SKM-1 (cell line): Measurements from ENCODE around the gene BIRC2.
"Not testable (repeated sequence)": the region's sequence is repeated elsewhere in the genome, so short reads cannot be mapped to it uniquely, and the experiment has no call there.

Source experiments
- DNase-seq: peaks from one replicate; lab custom pipeline; 2025; ENCODE audit not compliant: unreplicated experiment; lab: John Stamatoyannopoulos, UW

BIRC2 gene

DNA sequence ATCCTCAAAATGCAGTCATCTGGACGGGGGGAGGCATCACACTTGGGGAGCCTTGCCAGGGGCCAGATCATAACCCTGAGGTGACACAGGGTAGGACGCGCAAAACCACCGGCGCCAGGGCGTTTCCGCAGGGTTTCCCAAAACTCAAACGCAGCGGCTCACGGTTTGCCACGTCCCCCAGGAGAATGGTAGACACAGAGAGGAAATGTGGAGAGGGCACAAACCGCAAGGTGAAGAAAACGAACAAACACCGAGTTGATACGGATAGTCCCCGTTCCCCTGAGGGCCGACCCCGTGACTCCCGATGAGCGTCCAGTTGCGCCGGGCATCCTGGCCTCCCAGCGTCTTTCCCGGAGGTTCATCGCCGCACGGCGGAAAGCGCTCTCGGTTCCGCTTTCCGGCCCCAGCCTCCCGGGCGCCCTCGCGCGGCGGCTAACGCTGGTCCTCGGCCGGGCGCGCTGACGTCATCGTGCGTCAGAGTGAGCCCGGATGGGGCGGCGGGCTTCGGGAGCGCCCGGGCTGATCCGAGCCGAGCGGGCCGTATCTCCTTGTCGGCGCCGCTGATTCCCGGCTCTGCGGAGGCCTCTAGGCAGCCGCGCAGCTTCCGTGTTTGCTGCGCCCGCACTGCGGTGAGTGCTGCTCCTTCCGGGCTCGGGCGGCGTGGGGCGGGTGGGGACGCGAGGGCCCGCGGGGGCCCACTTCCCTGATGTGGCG lies at the start of gene BIRC2:
Gene BIRC2 (plus strand): TSS at position 467 of the 714 bp plus-strand sequence. CDS start 2,641 bp downstream, outside the sequence.
- peak; percentile 83 for DNase-seq

DNA sequence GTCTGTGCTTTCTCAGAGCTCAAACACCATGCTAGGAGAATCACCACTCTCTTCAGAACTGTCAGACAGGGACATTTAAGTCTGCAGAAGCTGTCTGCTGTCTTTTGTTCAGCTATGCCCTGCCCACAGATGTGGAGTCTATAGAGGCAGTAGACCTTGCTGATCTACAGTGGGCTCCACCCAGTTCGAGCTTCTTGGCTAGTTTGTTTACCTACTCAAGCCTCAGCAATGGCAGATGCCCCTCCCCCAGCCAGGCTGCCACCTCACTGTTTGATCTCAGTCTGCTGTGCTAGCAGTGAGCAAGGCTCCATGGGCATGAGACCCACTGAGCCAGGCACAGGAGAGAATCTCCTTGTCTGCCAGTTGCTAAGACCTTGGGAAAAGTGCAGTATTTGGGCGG lies 46.2 kb upstream of the BIRC2 start:
- DNase-seq: not testable (repeated sequence)

DNA sequence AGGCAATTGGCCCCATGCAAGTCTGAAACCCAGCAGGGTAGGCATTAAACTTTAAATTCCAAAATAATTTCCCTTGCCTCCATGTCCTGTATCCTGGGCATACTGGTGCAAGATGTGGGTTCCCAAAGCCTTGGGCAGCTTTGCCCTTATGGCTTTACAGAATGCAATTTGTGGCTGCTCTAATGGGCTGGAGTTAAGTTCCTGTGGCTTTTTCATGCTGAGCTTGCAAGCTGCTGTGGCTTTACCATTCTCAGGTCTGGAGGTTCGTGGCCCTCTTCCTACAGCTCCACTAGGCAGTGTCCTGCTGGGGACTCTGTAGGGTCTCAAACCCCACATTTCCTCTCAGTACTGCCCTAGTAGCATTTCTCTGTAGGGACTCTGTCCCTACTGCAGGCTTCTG lies 44.8 kb upstream of the BIRC2 start:
- no peak for DNase-seq

DNA sequence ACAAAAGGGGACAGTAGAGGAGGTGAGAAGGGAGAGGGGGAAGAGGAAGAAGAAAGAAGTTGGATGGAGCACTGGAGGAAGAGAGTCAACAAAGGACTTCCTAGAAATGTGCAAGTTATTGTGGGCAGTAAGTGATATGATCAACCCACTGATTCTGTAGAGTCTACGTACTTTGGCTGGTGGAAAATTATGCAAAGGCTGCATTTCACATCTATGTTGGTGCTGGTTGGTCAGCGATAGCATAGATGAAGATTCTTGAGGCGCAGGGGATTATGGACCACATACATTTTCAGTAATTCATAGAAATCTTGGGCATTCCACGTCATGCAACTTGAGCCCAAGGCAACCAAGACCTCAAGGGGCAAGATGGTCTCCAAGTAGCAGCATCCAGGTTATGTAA lies 42.3 kb upstream of the BIRC2 start:
- DNase-seq: no peak

DNA sequence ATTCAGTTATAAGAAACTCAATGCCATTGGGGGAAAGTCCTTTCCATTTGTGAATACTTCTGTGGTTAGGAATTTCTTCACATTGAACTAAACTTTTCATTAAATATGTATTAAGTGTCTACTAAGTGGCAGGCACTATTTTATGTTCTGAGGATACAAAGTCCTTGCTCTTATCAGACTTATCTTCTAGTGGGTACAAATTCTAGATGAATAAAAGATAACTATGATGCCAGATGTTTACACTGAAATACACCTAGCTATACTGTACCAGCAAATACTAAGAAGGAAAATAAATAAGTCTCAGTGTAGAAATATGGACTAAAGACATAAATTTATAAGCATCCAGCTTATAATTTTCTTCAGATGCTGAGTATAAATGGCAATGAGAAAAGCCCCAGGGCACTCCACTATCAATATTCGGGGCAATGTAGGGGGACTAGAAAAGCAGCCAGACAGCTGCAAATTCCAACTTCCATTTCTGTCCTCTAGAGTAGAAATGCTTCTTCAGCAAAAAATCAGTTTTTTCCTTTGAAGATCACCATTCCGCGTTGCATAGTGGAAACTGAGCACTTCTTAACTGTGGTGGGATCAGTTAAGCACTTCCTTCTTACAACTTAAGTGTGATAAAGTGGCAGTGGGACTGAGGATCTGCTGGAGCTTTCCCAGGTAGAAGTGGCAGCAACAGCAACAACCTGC lies 41.5 kb upstream of the BIRC2 start:
- no peak for DNase-seq

GRCh38 chr11:102306048-102306597 lies 40.9 kb upstream of the BIRC2 start:
- no peak for DNase-seq

DNA sequence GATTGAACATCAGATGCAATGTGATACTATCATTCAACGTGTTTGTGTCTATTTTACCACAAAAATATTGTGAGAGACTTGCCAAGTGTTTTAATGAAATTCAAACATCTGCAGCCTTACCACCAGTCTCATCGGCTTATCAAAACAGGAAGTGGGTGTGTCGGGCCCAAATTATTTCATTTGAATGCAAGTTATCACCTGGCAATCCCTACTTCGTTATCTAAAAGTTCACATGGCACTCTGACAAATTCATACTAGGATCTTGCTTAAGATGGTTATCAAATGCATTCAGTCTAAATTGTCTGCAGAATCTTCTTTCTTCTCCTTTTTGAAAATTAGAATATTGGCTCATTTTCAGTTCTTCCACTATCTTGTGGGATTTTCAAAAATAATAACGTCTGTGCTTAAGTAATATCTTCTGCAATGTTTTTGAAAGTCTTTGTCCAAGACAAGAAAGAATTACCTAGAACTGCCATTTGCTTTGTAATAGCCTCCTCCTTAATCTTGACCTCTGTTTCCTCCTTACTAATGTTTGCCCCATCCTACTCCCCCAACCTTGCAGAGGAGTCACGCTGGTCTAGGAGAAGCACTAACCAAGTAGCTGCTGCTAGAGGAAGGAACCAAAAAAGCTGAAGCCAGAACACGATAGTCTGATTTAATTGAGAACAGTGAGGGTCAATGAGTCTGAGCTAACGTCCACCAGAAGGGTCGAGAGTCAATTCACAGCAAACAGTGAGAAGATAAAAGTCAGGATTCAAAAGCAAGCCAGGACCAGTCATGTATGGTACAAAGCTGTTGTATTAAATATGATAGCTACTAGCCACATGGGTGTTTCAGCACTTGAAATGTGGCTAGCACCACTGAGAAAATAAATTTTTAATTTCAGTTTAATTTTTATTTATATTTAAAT lies 39.9 kb upstream of the BIRC2 start:
- DNase-seq: peak; percentile 32

DNA sequence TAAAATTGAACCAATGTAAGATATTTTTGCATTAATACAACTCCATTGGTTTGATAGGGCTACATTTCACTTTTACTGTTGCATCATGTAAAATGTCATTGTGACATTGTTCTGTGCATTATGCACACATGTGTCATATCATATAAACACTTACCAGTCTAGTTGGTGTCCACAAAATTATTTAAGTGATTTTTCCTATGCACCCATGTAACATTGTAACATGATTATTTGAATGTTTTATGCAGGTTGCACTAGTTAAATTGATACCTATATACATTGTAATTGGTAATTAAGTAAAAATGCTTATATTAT lies 39.3 kb upstream of the BIRC2 start:
- no peak for DNase-seq

GRCh38 chr11:102309621-102310541 lies 37.1 kb upstream of the BIRC2 start:
- DNase-seq: no peak

DNA sequence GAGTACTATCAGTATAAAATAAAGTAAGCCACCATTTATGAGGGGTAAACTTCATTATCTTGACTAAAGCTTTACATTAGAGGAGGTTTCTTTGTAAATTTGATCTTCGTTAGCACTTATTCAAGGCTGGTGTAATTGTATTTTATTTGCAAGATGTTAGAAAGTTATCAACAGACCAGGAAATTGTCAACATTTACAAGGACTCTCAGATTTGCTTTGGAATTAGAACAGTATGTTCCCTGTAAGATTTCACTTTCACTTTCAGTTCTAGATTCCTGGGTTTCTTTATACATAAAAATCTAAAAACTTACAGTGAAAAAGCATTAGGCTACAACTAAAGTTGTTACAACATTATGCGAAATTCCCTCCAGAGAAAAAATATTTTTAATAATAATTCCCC lies 34.3 kb upstream of the BIRC2 start:
- DNase-seq: no peak

DNA sequence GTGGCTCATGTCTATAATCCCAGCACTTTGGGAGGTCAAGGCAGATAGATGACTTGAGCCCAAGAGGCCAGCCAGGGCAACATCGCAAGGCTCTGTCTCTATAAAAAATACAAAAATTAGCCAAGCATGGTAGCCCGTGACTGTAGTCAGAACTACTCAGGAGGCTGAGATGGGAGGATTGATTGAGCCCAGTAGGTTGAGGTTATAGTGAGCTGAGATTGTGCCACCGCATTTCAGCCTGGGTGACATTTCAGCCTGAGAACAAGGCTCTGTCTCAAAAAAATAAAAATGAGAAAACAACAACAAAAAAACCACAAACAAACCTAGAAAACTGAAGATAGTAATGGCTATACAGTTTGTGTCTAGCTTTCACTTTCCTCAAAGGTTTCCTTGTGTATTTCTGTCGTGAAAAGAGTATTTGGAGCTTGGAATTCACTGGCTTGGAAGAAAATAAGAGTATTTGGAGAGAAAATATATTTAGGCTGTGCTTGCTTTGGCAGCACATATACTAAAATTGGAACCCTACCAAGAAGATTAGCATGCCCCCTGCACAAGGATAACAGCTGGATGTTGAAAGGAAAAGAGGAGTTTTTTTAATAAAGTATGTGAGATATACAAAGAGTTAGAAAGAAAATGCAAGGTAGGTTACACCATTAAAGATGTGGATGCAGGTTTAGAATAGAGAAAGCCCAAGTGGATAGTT lies 33.6 kb upstream of the BIRC2 start:
- no peak for DNase-seq

- no peak for DNase-seq
Observed at GRCh38 chr11:102314784-102315183, 32.2 kb upstream of the BIRC2 start.

DNA sequence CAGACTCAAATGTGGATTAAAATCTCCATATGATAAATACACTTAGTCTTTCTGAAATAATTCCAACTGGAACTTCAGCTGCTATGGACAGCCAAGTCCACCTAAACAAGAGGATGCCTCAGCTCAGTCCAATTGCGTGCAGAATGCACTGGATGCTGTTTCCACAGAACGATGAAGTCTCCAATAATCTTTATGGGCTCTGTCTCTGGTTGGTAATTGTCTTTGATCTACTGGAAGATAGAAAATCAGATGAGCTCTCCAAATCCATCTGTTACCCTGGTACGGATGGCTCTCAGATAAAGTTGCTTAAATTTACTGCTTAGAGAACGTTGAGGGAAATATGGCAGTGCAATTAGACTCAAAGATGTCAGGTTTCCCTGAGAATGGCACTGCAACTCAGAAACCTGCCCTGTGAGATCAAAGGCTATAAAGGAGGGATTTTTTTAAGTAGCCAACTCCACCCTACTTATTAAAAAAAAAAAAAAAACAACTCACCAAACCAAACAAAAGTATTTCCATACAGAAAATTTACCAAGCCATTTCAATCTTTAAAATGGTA lies 30.6 kb upstream of the BIRC2 start:
- no peak for DNase-seq

DNA sequence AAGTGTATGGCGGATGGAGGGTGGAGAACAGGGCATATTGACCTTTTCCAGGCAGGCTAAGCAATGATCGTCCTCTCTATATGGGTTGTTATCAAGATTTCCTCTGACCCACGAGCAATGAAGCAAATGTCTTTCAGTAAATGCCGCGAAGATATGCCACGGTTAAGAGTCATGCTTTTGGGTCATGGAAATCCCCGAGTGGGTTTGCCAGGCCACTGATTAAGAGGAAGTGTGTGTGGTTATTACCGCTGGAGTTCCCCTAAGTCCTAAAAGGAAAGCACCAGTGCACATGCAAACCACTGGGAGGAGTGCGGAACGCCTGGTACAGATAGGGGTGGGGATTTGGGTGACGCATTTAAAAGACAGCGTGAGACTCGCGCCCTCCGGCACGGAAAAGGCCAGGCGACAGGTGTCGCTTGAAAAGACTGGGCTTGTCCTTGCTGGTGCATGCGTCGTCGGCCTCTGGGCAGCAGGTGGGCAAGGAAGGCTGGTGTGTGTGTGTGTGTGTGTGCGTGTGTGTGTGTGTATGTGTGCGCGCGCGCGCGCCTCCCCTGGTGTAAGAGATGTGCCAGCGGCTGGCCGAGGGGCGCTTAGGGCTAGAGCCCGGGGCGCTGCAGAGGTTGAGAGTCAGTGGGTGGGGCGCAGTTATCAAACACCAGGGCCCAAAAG lies 29.8 kb upstream of the BIRC2 start, which contains the start of gene BIRC3:
Gene BIRC3 (plus strand): TSS at position 386 of the 669 bp plus-strand sequence. CDS start 7,026 bp downstream, outside the sequence.
- peak; percentile 47 for DNase-seq

- DNase-seq: no peak
Observed at GRCh38 chr11:102317768-102318103, 29.3 kb upstream of the BIRC2 start.

DNA sequence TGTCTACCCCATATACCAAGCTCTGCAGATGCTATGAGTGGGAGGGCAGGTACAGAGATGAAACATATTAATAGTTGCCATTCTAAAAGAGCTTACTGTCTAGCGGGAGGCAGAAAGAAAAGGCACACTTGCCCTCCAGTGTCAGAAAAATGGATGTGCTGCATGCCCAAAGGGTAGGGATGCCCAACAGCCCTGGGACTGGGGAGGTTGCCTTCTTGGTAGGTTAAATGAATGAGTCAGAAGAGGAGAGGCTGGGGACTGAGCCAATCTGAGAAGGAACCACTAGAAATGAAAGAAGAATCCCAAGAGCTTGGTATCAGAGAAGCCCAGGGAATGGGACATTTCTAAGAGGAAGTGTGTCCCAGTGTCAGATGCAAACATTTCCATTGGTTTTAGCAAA lies 28.5 kb upstream of the BIRC2 start:
- DNase-seq: no peak

DNA sequence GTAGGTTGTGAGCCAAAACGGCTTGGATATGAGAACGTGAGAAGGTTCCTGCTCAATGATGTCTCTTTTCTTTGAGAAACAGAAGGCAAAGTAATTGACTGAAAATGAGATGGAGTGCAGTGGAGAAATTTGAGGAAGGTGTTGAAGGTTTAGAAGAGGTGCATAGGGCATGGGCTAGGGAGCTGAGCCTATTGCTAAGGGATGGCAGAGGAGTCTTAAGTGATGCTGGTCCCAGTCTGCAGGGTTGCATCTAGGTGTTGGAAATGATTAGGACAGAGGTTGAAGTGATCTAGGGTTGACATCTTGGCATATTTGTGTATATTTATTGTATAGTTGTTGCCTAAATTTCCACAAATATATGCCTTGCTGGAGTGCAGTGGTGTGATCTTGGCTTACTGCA lies 27.5 kb upstream of the BIRC2 start:
- no peak for DNase-seq

DNA sequence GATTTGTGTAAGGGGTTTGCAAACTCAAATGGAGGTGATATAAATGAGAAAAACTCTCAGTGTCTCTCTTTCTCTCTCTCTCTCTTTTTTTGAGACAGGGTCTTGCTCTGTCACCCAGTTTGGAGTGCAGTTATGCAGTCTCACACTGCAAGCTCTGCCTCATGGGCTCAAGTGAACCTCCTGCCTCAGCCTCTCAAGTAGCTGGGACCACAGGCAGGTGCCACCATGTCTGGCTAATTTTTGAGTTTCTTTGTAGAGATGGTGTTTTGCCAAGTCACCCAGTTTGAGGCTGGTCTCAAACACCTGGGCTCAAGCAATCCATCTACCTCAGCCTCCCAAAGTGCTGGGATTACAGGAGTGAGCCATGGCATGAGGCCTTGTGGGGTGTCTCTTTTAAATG lies 26.8 kb upstream of the BIRC2 start:
- DNase-seq: no peak

- no peak for DNase-seq
Observed at GRCh38 chr11:102320679-102321078, 26.3 kb upstream of the BIRC2 start.
